RKO (cell line): ENCODE results near the gene SREBF1.
"Not testable (repeated sequence)": the region's sequence is repeated elsewhere in the genome, so short reads cannot be mapped to it uniquely, and the experiment has no call there.

Experiments used
- DNase-seq: peaks from one replicate; pipeline ENCODE4 v3.0.0-alpha.2; 2016; ENCODE audit warnings: low spot score

Gene SREBF1

DNA sequence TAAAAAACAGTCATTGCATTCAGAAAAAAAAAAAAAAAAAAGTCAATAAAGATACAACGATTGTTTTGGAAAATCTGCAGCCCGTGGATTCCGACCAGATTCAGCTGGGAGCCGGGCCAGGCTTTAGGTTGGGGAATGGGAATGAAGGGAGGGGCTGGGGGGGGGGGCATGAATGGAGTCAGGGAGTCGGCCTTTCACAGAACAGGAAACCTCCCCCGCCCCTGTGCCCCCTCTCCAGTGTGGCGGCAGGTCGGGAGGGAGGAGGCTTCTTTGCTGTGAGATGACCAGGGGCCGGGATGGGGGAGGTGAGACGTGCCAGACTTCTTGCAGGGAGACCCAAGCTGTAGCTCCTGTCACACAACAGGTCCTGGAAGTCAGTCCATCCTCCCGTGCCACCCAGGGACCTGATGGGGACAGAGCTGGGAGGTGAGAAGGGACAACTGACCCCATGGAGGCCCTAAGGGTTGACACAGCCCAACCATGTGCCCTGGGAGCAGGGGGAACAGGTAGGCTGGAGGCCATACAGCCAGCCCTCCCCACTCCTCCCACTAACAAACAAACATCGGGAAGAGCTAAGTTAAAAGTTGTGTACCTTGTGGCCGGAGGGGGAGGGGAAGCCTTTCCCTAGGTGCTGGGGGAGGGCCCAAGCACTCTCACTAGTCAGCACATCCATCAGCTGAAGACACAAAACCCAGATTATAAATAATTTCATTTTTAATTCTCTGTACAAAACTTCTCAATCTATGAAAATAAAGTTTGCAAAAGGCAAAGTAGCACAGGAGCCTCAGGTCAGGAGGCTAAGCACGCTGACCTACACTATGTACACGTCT, 25.2 kb downstream of the SREBF1 start:
- DNase-seq: no peak

DNA sequence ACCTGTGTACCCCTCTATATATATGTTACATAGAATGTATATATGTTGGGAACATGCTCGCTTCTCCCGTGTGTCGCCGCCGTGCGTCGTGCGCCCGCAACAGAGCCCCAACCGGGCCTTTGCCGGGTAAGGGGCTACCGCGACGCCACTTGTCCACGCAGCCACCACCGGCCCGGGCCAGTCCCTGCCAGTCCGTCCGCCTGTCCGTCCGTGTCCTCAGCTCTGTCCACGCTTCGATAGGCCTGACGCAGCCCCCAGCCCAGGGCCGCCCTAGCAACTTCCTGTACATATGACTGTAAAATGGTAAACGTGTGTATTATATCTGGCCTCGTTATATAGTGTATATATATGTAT, 25.9 kb downstream of the SREBF1 start:
- DNase-seq: no peak

DNA sequence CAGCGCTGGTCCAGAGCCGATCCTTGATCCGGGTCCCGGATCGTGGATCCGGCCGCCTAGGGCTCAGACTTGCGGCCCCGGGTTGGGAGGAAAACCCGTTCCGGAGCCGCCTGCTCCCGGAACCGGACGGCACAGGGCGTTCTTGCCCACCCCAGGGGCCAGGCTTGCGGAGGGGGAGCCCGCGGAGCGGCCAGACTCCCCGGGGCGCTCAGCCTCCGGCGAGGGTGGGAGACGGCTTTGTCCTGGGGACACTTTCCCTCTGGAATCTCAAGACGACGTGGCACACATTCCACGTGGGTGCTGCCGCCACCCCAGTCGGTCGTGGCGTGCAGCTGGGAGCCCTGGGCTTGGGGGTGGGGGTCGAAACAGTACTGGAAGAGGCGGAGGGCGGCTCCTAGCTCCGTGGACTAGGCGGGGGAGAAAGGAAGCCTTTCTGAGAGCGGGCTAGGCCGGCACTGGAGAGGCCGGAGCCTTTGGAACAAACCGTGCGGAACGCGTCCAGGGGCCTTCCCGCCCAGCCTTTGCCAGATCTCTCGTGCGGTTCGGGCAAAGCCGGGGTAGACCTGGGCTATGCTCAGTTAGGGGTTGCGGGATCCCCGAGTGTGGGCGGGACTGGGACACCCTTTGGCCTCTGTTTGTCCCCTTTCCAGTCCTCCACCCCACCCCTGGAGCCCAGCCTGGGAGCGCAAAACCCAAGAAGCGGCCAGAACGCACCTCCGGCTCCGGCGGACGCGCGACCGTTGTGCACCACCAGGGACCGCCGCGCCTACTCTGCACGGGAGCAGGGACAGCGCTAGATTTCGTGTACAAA, 26.5 kb downstream of the SREBF1 start:
- DNase-seq: no peak

DNA sequence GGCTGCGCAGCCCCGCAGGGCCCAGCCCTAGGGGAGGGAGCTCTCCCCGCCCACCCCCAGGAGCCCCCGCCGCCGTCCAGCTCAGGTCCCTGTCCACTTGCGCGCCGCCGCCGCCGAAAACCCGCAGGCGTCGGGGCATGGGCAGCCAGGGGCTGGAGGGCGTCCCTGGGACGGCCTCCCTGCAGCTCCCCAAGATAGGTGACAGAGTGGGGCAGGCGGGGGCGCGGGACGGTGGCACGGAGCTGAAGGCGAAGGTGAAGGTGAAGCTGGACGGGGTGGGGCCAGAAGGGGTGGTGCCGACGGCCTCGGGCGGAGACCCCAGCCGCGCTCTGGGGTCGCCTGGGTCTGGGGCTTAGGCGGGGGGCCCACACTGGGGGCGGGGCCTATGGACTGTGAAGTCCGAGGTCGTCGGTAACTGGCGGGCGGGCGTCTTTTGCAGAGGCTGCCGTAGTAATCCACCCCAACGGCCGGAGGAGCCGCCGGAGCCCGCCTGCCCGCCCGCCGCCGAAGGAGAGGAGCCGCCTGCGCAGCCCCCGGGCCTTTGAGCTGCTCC, 27.2 kb downstream of the SREBF1 start:
- no peak for DNase-seq

DNA sequence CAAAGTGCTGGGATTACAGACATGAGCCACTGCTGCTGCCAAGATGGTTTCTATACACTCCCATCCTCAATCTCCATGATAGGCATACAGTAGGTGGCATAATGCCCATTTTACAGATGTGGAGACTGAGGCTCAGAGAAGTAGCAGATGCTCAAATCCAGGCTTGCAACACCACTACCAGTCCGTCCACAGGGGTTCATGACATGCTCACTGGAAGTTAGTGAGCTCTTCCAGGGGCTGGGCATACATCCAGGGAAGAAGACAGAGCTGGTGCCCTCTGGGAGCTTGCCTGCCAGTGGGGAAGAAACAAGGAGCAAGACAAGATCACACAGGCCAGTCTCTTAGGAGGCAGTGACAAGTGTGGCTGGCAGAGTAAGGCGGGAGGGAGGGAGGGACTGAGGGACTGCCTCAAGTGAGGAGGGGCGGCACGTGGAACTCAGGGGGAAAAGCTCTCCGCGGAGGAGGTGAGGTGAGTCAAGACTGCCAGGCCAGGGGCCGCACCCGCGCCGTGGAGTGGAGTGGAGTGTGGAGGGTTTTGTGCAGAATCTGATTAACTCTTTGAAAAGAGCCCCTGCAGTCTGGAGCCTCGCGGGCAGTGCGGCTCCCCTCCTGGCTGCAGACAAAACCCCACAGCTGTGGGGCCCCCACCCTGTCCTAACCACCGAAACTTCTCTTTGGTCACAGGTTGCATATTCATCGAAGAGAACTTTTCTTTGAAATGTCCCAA, 27.9 kb downstream of the SREBF1 start:
- DNase-seq: peak; percentile 35

DNA sequence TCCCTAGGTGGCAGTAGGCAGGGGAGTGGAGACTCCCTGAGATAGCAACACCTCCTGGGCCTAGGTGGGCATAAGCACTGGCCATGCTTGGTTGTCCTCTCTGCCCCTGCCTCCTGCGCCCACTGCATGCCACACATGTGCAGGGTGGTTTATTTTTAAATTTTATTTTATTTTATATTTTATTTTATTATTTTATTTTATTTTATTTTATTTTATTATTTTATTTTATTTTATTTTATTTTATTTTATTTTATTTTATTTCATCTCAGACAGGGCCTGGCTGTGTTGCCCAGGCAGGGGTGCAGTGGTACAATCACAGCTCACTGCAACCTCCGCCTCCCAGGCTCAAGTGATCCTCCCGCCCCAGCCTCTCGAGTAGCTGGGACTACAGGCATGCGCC, 28.6 kb downstream of the SREBF1 start:
- not testable (repeated sequence) for DNase-seq

DNA sequence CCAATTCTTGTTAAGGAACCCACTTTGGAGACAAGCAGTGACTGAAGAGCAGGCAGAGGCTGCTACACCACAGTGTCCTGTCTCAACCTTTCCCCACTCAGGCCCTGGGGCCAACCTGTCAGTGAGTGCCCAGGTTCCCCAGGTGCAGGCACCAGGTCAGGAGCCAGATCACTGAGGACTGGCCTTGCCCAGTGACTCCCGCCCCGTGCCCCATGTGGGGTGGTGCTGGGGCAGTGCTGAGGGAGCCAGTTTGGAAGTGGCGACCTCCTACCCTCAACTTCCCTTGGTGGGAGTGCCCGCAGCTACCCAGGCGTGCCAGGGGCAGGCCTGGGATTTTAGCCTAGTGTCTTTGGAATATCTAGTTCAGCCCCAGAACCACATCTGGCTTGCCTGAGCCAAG, 29.3 kb downstream of the SREBF1 start:
- DNase-seq: no peak

DNA sequence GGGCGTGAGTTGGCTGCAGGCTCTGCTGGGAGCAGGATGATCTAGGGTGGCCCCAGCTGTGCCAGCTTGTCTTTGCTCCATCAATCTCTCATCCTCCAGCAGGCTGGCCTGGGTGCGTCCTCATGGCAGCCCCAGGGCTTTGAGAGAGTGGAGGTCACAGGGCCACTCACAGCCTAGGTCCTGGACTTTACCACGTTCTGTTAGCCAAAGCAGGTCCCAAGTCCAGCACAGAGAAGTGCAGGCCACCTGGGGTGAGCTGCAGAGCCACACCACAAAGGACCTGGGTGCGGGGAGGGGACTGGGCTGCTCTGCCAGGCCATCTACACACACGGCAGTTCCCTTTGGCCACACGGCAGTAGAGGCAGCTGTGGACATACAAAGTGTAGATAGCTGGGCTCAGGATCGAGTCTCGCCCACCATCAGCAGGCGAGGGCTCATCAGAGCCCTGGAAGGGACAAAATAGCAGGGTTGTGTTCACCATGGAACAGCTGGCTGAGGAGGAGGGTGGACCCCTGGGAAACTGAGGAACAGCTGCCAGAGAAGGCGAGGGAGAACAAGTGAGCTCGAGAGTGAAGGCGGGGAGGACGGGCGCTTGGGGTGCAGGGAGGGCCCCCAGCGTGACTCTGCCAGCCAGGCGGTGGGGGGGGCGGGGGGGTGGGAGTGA, 30.0 kb downstream of the SREBF1 start:
- no peak for DNase-seq

DNA sequence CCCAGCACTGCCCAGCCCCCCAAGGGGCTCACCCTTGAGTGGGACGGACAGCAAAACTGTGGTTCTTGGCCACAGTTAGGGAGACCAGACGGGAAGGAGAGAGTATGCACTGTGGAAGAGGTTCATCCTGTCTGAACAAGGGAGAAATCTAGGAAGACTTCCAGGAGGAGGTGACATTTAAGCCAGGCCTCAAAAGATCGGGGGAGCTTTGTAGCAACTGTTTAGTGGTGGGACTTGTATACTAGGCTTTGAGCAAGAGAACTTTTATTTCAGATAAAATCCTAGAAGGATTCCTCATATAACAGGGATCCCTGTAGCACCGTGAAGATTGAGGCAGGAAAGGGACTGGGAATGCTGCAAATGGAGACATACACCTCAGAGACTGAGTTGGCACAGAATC, 30.8 kb downstream of the SREBF1 start:
- DNase-seq: no peak

DNA sequence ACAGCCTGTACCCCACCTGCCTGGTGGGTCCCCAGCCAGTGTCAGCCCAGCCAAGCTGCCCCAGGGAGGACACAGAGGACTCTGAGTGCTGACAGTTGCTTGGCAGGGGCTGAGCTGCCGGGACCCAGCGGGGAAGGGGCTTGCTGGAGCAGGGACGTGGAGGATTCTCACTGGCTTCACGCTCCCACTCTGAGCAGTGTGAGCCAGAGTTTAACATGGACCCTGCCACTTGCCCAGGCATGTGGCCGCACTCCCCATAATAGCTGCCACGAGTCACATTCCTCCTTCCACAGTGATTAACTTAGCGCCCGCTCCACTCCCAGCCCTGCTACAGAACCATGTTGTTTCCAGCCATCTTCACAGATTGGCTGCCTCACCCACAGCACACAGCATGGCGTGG, 31.2 kb downstream of the SREBF1 start:
- DNase-seq: no peak

DNA sequence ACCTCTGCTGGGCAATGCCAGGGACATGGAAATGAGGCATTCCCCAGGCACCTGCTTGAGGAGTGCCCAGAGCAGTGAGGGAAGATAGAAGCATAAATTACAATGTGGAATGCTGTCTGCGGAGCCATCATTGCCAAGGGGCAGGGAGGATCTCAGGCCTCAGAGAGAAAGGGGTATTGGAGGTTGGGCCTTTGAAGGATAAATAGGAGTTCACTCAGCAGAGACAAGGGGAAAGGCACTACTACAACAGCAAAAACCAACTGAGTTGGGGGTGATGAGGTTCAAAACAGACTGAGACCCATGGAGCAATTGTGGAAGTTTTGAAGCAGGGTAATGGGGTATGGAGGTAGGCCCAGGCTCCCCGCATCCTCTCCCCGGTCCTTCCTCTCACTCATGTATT, 32.8 kb downstream of the SREBF1 start:
- DNase-seq: no peak

DNA sequence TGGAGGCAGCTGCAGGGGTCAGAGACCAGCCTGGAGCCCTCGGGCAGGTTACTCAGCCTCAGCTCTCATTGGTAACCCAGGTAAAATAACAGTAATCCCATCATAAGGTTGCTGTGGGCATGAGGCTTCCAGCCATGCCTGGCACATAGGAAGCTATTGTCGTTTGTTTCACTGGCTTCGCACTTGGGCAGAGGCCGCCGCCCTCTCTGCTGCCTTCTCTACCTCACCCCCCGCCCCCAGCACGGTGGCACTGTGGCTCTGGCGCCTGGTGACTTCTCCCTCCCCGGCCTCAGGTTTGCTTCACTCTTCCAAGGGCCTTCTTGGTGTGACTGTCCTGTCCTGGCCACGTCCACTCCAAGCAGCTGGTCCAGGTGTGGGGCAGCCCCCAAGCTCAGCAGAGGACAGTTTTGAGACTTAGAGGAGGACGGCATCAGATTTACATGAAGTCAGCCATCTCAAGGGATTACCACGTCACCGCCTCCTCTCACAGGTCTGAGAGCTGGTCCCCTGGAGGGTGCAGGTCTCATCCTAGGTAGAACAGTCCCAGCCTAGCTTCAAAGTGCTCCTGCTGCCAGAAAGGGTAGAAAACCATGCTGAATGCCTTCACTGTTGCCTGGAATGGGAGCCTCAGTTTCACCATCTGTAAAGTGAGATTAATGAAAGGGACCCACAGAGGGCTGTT, 34.8 kb downstream of the SREBF1 start:
- no peak for DNase-seq

DNA sequence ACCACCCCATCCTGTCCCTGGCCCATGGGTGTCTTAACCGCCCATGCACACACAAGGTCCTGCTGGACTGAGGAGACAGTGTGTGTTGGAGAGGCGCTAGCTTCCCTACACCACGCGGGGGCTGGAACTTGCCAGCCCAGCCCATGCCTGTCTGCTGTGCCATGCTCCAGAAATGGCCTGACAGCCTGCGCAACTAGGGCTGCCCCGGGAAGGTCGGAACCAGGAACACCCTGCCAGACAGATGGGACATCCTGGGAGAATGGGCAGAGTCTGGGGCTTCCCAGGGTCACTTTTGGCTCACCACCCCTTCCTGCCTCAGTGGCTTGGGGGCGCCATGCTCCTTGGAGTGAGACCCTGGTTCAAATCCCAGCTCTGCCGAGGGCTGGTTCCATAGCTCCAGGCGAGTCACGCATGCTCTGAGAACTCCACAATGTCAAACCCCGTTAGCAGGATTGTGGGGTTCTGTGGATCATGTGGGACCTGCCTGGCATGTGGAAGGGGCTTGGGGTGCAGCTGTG, 36.2 kb downstream of the SREBF1 start:
- no peak for DNase-seq

DNA sequence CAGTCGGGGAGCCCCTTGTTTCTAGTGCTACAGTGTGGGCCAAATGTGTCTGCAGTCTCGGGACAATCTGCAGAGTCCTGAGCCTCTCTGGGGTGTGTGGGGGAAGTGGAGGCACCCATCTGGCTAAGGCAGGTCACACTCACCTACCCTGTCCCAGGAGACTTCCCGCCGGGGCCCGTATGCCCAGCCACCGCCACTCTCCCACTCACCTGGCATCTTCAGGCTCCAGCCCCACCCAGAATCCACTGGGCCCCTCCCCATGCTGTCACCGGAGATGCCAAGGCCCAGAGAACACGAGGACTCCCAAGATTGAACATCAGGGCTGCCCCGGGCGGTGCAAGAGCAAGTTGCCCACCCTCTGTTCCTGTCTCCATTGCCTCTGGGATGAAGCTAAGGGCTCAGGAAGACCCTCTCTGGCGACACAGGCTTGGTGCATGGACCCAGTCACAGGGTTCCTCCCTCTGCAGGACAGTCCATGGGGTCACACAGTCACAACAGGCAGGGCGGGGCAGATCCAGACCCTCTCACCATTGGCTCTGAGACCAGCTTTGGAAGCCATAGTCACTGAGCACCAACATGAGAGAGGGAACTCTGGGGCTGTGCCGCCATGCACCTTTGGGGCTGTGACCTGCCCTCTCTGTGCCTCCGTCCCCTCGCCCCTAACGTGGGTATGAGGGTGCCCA, 38.1 kb downstream of the SREBF1 start:
- DNase-seq: no peak

DNA sequence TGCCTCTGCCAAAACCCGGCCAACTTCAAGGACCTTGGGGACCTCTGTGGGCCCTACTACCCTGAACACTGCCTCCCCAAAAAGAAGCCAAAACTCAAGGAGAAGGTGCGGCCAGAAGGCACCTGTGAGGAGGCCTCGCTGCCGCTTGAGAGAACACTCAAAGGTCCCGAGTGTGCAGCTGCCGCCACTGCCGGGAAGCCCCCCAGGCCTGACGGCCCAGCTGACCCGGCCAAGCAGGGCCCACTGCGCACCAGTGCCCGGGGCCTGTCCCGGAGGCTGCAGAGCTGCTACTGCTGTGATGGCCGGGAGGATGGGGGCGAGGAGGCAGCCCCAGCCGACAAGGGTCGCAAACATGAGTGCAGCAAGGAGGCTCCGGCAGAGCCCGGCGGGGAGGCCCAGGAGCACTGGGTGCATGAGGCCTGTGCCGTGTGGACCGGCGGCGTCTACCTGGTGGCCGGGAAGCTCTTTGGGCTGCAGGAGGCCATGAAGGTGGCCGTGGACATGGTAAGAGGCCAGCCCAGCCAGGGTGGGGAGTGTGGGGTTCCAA, 38.7 kb downstream of the SREBF1 start:
- DNase-seq: no peak

DNA sequence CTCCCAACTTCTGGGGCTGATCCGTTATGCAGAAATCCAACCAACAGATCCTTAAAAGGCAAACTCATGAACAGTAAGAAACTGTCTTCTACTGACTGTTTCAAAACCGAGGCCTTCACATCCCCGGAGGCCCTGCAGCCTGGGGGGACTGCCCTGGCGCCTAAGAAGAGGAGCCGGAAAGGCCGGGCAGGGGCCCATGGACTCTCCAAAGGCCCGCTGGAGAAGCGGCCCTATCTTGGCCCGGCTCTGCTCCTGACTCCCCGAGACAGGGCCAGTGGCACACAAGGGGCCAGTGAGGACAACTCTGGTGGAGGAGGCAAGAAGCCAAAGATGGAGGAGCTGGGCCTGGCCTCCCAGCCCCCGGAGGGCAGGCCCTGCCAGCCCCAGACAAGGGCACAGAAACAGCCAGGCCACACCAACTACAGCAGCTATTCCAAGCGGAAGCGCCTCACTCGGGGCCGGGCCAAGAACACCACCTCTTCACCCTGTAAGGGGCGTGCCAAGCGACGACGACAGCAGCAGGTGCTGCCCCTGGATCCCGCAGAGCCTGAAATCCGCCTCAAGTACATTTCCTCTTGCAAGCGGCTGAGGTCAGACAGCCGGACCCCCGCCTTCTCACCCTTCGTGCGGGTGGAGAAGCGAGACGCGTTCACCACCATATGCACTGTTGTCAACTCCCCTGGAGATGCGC, 39.5 kb downstream of the SREBF1 start:
- no peak for DNase-seq

DNA sequence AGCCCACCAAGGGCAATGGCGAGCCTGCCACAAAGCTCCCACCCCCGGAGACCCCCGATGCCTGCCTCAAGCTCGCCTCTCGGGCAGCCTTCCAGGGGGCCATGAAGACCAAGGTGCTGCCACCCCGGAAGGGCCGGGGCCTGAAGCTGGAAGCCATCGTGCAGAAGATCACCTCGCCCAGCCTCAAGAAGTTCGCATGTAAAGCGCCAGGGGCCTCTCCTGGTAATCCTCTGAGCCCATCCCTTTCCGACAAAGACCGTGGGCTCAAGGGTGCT, 40.1 kb downstream of the SREBF1 start:
- no peak for DNase-seq

DNA sequence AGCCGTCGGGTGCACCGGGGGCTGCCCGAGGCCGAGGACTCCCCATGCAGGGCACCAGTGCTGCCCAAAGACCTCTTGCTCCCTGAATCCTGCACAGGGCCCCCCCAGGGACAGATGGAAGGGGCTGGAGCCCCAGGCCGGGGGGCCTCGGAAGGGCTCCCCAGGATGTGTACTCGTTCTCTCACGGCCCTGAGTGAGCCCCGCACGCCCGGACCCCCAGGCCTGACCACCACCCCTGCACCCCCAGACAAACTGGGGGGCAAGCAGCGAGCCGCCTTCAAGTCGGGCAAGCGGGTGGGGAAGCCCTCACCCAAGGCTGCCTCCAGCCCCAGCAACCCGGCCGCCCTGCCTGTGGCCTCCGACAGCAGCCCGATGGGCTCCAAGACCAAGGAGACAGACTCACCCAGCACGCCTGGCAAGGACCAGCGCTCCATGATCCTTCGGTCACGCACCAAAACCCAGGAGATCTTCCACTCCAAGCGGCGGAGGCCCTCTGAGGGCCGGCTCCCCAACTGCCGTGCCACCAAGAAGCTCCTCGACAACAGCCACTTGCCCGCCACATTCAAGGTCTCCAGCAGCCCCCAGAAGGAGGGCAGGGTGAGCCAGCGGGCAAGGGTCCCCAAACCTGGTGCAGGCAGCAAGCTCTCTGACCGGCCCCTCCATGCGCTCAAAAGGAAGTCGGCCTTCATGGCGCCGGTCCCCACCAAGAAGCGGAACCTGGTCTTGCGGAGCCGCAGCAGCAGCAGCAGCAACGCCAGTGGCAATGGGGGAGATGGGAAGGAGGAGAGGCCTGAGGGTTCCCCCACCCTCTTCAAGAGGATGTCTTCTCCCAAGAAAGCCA, 40.6 kb downstream of the SREBF1 start:
- DNase-seq: no peak

DNA sequence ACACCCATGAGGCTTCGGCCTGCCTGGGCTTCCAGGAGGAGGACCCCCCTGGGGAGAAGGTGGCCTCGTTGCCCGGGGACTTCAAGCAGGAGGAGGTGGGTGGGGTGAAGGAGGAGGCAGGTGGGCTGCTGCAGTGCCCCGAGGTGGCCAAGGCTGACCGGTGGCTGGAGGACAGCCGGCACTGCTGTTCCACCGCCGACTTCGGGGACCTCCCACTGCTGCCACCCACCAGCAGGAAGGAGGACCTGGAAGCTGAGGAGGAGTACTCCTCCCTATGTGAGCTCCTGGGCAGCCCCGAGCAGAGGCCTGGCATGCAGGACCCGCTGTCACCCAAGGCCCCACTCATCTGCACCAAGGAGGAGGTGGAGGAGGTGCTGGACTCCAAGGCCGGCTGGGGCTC, 41.5 kb downstream of the SREBF1 start:
- no peak for DNase-seq
